Cardiac fibroblast (primary cell): ENCODE data around the gene ZFR.
"Not testable (repeated sequence)": the region's sequence is repeated elsewhere in the genome, so short reads cannot be mapped to it uniquely, and the experiment has no call there.

ENCODE experiments used
- DNase-seq, 2 donors: peaks; one replicate each; pipeline versions ENCODE4 v3.0.0 to v3.0.0-alpha.2; 2010; ENCODE audit warnings: low read depth in 2 of 2
- H3K4me3 ChIP-seq, 2 donors: replicated peaks in 1 of 2; 1 replicate in 1 of 2; 2 replicates in 1 of 2; pipeline ENCODE4 v1.5.1; 2011; ENCODE audit warnings: low read depth in 2 of 2, low read length in 2 of 2, mild to moderate bottlenecking in 2 of 2, moderate library complexity in 1 of 2
- CTCF ChIP-seq: IDR thresholded peaks from one replicate; pipeline ENCODE4 v1.5.1; 2011; ENCODE audit warnings: low read depth, mild to moderate bottlenecking, low read length, inconsistent platforms

ZFR gene

DNA sequence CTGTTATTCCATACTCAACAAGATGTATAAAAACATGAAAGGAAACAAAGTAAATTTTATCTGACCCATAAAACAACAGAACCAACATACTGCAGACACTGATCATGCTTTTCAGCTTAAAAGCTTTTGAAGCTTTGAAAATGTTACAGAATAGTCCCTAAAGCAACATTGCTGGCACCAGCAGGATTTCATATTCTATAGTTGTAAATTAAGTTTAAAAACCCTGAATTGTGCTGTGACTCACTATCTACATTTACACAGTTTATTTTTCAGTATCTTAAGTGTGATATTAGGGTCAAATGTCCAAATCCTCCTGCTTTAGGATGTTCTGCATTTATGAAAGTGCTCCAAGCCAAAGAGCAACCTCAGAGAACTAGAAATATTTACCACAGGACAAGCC is 59.9 kb downstream of the ZFR start:
- TF ChIP-seq CTCF = no peak
- DNase-seq = no peak
- no peak overlapping the region for H3K4me3 ChIP-seq

DNA sequence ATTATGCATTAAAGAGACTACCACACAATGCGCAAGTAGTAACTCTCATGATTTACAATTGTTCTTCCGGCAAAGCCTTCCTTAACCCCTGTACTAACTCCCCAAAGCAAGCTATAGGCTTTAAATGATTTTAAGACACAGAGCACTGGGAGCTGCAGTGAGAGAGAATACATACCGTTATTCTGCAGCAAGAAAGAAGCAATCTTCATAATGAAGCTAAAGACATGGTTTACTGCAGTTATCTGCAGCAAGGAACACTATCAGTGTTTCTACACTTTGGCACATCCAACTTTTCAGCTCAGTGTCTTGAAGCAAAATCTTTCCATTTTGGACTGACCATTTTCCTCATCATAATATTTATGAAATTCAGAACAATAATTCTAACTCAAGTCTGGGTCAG is 61.0 kb downstream of the ZFR start:
- TF ChIP-seq CTCF = no peak
- no peak overlapping the region for H3K4me3 ChIP-seq
- no peak for DNase-seq

GRCh38 chr5:32383065-32383464 is 61.5 kb downstream of the ZFR start:
- no peak for DNase-seq
- TF ChIP-seq CTCF = no peak
- no peak overlapping the region for H3K4me3 ChIP-seq

DNA sequence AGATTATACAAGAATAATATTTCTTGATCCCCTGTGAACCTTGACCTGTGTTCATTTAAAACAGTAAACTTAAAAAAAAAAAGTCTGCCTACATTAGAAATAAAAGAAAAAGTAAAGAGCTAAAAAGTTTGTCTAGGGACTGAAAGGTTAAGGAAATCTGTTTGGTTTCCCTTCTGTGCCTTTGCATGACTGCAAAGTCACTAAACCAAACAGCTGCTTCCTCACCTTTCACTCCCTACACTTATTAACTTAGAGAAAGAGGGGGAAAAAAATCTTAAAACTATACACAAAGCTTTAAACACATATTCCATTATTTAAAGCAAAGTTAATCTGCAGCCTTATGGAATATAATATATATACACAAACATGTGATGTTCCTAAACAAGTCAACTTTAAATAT is 65.1 kb downstream of the ZFR start:
- no peak overlapping the region for H3K4me3 ChIP-seq
- TF ChIP-seq CTCF = no peak
- DNase-seq = no peak

- no peak overlapping the region for H3K4me3 ChIP-seq
- DNase-seq = no peak
- TF ChIP-seq CTCF = no peak
Observed at GRCh38 chr5:32378966-32379365, 65.6 kb downstream of the ZFR start.

DNA sequence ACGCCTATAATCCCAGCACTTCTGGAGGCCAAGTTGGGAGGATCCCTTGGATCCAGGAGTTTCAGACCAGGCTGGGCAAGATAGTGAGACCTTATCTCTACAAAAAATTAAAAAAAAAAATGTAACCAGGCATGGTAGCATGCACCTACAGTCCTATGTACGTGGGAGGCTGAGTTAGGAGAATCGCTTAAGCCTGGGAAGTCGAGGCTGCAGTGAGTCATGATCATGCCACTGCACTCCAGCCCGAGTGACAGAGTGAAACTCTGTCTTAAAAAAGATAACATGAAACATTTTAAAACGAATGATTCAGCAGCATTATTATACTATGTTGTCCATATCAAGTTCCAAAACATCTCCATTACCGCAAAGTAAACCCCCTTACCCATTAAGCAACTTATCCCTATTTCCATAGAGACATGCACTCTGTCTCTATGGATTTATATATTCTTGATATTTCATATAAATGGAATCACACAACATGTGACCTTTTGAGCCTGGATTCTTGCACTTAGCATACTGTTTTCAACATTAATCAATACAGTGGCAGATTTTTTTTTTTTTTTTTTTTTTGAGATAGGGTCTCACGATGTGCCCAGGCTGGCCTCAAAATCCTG is 74.9 kb downstream of the ZFR start:
- no peak overlapping the region for H3K4me3 ChIP-seq
- TF ChIP-seq CTCF = no peak
- DNase-seq = no peak

DNA sequence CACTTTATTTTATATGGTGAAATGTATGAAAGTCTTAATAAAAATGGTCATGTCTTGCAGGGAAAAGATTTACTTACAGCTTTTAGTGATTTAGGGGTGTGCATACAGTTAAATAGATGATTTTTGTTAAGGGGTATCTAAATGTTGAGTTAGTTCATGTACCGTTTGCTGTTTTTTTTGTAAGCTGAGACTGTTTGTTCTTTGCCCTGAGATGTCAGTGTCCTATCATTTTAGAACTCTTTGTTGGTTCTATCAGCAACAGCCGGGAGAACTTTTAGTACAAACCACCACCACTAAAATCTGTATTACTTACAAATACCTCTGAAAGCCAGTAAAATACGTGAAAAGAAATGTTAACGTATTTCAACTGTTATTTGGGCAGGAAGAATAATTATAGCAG is 75.5 kb downstream of the ZFR start:
- H3K4me3 ChIP-seq = no peak overlapping the region
- no peak for DNase-seq
- TF ChIP-seq CTCF = no peak

GRCh38 chr5:32367271-32367670 is 77.3 kb downstream of the ZFR start:
- not testable (repeated sequence) for DNase-seq, H3K4me3 ChIP-seq
